K562 (cell line): Measurements from ENCODE around the gene TRAPPC12.

Source experiments
- NFYB ChIP-seq: IDR thresholded peaks from 2 replicates; pipeline ENCODE4 v1.6.1; 2011; ENCODE audit warnings: mild to moderate bottlenecking, moderate library complexity; ENCODE audit not compliant: insufficient read length; ENCODE audit errors: extremely low read depth
- POLR2AphosphoS5 ChIP-seq: IDR thresholded peaks from 2 replicates; pipeline ENCODE4 v1.6.1; 2011; ENCODE audit warnings: mild to moderate bottlenecking, low read depth, low read length, moderate library complexity; ENCODE audit not compliant: control insufficient read depth, insufficient read depth
- ZNF253 ChIP-seq: fragments of 250-450 bp; sonication (Bioruptor Pico); conservative IDR thresholded peaks from 2 replicates; pipeline ENCODE4 v1.6.1; 2021; ENCODE audit warnings: mild to moderate bottlenecking
- ZNF696 ChIP-seq: fragments of 250-450 bp; sonication (Bioruptor Pico); conservative IDR thresholded peaks from 2 replicates; pipeline ENCODE4 v1.4.0; 2020; ENCODE audit warnings: mild to moderate bottlenecking, moderate library complexity

DNA sequence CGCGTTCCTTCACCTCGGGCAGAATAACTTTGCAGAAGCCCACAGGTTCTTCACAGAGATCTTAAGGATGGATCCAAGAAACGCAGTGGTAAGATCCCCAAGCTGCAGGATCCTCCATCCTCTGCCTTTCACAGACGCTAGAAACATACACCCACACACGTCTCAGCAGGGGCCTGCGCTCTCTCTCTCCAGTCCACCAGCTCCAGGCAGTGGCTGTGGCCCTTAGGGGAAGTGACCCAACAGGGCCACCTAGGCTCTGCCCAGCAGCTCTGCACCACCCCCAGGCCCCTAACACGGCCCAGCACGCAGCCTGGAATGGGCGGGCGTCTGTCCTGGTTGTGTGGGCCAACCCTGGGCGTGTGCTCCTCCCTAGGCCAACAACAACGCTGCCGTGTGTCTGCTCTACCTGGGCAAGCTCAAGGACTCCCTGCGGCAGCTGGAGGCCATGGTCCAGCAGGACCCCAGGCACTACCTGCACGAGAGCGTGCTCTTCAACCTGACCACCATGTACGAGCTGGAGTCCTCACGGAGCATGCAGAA lies 99.4 kb downstream of the TRAPPC12 start:
- TF ChIP-seq ZNF253 (CRISPR knock-in tag), result no peak
- TF ChIP-seq NFYB, result no peak
- no peak for TF ChIP-seq POLR2AphosphoS5
- TF ChIP-seq ZNF696 (CRISPR knock-in tag), result no peak
